SK-N-SH (cell line): Measurements from ENCODE around the gene NECTIN1. TPM values are rescaled to one million over a fixed set of nuclear protein-coding genes. Genes with fewer than 3 reads are reported as not detected.

Experiments used
- CTCF ChIA-PET: fragments of 300-600, 350-600 bp; formaldehyde crosslinking; extraction: SDS; loops from one replicate; lab custom pipeline; 2021; lab: Yijun Ruan, JAX
- POLR2A ChIA-PET: fragments of 350-600 bp; sonication (Branson Sonifier 250); formaldehyde crosslinking; extraction: SDS; loops from one replicate; lab custom pipeline; 2020; ENCODE audit warnings: antibody characterized with exemption, inconsistent platforms; lab: Yijun Ruan, JAX
- DNase-seq: peaks from one replicate; pipeline ENCODE4 v3.0.0; 2012
- H2AFZ ChIP-seq: fragments of 200-600 bp; sonication (generic); 2 replicates; pipeline ENCODE4 v1.8.1; 2016; ENCODE audit warnings: antibody characterized with exemption, mild to moderate bottlenecking, low read depth
- H3F3A ChIP-seq: fragments of 200-600 bp; sonication (generic); replicated peaks from 2 replicates; pipeline ENCODE3; 2016; ENCODE audit warnings: antibody characterized with exemption, mild to moderate bottlenecking; ENCODE audit not compliant: insufficient read depth
- H3K27ac ChIP-seq, 2 experiments: fragments of 200-500 bp in 1 of 2; fragments of 200-600 bp in 1 of 2; sonication (Bioruptor generic) in 1 of 2; sonication (generic), shearing (Covaris generic) in 1 of 2; 2 replicates each; pipeline versions ENCODE4 v1.5.1 to v1.6.1; 2014 to 2016; ENCODE audit warnings: low read depth in 2 of 2, inconsistent platforms in 1 of 2, low read length in 1 of 2, mild to moderate bottlenecking in 1 of 2, mixed read lengths in 1 of 2
- H3K27me3 ChIP-seq: fragments of 200-600 bp; sonication (generic), shearing (Covaris generic); 2 replicates; pipeline ENCODE4 v1.6.1; 2016; ENCODE audit warnings: mixed run types; ENCODE audit not compliant: insufficient read depth
- H3K36me3 ChIP-seq, 2 experiments: fragments of 200-500 bp in 1 of 2; fragments of 200-600 bp in 1 of 2; sonication (Bioruptor generic) in 1 of 2; sonication (generic) in 1 of 2; replicated peaks in 1 of 2; 2 replicates each; pipeline versions ENCODE3 to v1.5.1; 2014 to 2016; ENCODE audit warnings: low read length in 1 of 2, mild to moderate bottlenecking in 1 of 2; ENCODE audit not compliant: insufficient read depth in 2 of 2, control insufficient read depth in 1 of 2
- H3K4me1 ChIP-seq, 2 experiments: fragments of 200-500 bp in 1 of 2; fragments of 200-600 bp in 1 of 2; sonication (Bioruptor generic) in 1 of 2; sonication (generic), shearing (Covaris generic) in 1 of 2; 2 replicates each; pipeline versions ENCODE4 v1.5.1 to v1.6.1; 2014 to 2016; ENCODE audit warnings: low read depth in 1 of 2, low read length in 1 of 2, mixed run types in 1 of 2; ENCODE audit not compliant: insufficient read depth in 2 of 2, control insufficient read depth in 1 of 2
- H3K4me2 ChIP-seq: fragments of 200-600 bp; sonication (generic), shearing (Covaris generic); 2 replicates; pipeline ENCODE4 v1.6.1; 2017; ENCODE audit warnings: mixed run types
- H3K4me3 ChIP-seq, 2 experiments: fragments of 200-500 bp in 1 of 2; fragments of 200-600 bp in 1 of 2; sonication (Bioruptor generic) in 1 of 2; sonication (generic), shearing (Covaris generic) in 1 of 2; 2 replicates each; pipeline versions ENCODE4 v1.5.1 to v1.8.1; 2014 to 2016; ENCODE audit warnings: low read depth in 2 of 2, inconsistent platforms in 1 of 2, low read length in 1 of 2, mild to moderate bottlenecking in 1 of 2, mixed read lengths in 1 of 2, moderate library complexity in 1 of 2
- H3K79me2 ChIP-seq: fragments of 200-600 bp; sonication (generic); 2 replicates; pipeline ENCODE4 v1.8.1; 2017; ENCODE audit warnings: mild to moderate bottlenecking; ENCODE audit not compliant: insufficient read depth
- H3K9ac ChIP-seq: fragments of 200-600 bp; sonication (generic); 2 replicates; pipeline ENCODE4 v1.6.1; 2017; ENCODE audit warnings: mixed run types
- H3K9me2 ChIP-seq: fragments of 200-600 bp; sonication (generic); 2 replicates; pipeline ENCODE4 v1.6.1; 2017; ENCODE audit warnings: mixed run types
- H3K9me3 ChIP-seq: fragments of 200-600 bp; sonication (generic); 2 replicates; pipeline ENCODE4 v1.6.1; 2017; ENCODE audit warnings: mixed run types, mild to moderate bottlenecking, moderate library complexity
- H4K20me1 ChIP-seq: fragments of 200-600 bp; sonication (generic); 2 replicates; pipeline ENCODE4 v1.6.1; 2017; ENCODE audit warnings: mild to moderate bottlenecking, mixed run types; ENCODE audit not compliant: insufficient read depth
- ELF1 ChIP-seq: IDR thresholded peaks from 2 replicates; pipeline ENCODE4 v1.4.0; 2012
- EP300 ChIP-seq, 2 experiments: IDR thresholded peaks; 2 replicates each; pipeline versions ENCODE4 v1.4.0 to v1.6.1; 2012; ENCODE audit warnings: borderline replicate concordance in 1 of 2, low read depth in 1 of 2, low read length in 1 of 2
- FOSL2 ChIP-seq: IDR thresholded peaks from 2 replicates; pipeline ENCODE4 v1.4.0; 2012; ENCODE audit warnings: low read depth, mild to moderate bottlenecking, moderate library complexity, borderline replicate concordance
- FOXJ3 ChIP-seq: sonication (generic); formaldehyde crosslinking; IDR thresholded peaks from 2 replicates; pipeline ENCODE4 v1.5.1; 2020; ENCODE audit warnings: mild to moderate bottlenecking, missing genetic modification reagents
- GABPA ChIP-seq: IDR thresholded peaks from 2 replicates; pipeline ENCODE4 v1.4.0; 2012; ENCODE audit warnings: low read depth, mild to moderate bottlenecking
- GATA2 ChIP-seq: sonication (generic); formaldehyde crosslinking; IDR thresholded peaks from 2 replicates; pipeline ENCODE4 v1.5.0; 2020; ENCODE audit warnings: mild to moderate bottlenecking, missing genetic modification reagents
- JUND ChIP-seq: IDR thresholded peaks from 2 replicates; pipeline ENCODE4 v1.4.0; 2012
- NFIC ChIP-seq: IDR thresholded peaks from 2 replicates; pipeline ENCODE4 v1.4.0; 2012; ENCODE audit warnings: borderline replicate concordance
- NRF1 ChIP-seq: IDR thresholded peaks from 2 replicates; pipeline ENCODE4 v1.6.1; 2012; ENCODE audit warnings: low read depth, mild to moderate bottlenecking, low read length
- RAD21 ChIP-seq: IDR thresholded peaks from 2 replicates; pipeline ENCODE4 v1.6.1; 2012; ENCODE audit warnings: mild to moderate bottlenecking, low read length
- RFX5 ChIP-seq: IDR thresholded peaks from 2 replicates; pipeline ENCODE4 v1.6.1; 2012; ENCODE audit warnings: mild to moderate bottlenecking, improper control_type of control experiment, low read length
- TCF12 ChIP-seq: IDR thresholded peaks from 2 replicates; pipeline ENCODE4 v1.4.0; 2012
- YY1 ChIP-seq: IDR thresholded peaks from 2 replicates; pipeline ENCODE4 v1.4.0; 2012; ENCODE audit warnings: low read depth, mild to moderate bottlenecking
- WGBS: methylation state at CpG from one replicate; pipeline ENCODE4 v1.1.6; 2017; ENCODE audit warnings: low lambda C conversion rate; 5-methylcytosine and 5-hydroxymethylcytosine counted together
- polyA plus RNA-seq, 3 experiments: library from polyadenylated mRNA; depleted of rRNA; stranded (reverse); fragments of >200 nt; gene quantifications; 2 replicates each; pipeline ENCODE4 v1.2.3, GENCODE V29; 2012
- TF ChIP-seq, protein P1 (sequence below): IDR thresholded peaks from 2 replicates; pipeline ENCODE4 v1.6.1; 2012; ENCODE audit warnings: mild to moderate bottlenecking, low read depth, low read length, moderate library complexity
- TF ChIP-seq, protein P2 (sequence below): IDR thresholded peaks from 2 replicates; pipeline ENCODE4 v1.4.0; 2012; ENCODE audit warnings: low read depth, borderline replicate concordance
- TF ChIP-seq, protein P3 (sequence below): IDR thresholded peaks from 2 replicates; pipeline ENCODE4 v1.4.0; 2012; ENCODE audit warnings: low read depth, borderline replicate concordance
- TF ChIP-seq, protein P4 (sequence below): fragments of 150-350 bp; IDR thresholded peaks from 2 replicates; pipeline ENCODE4 v1.6.1; 2016; ENCODE audit warnings: mild to moderate bottlenecking, low read depth, low read length

Gene NECTIN1
- polyA plus RNA-seq, 1 of the 3 experiments (the other 2 are of a cell fraction) = 9.1 TPM

DNA sequence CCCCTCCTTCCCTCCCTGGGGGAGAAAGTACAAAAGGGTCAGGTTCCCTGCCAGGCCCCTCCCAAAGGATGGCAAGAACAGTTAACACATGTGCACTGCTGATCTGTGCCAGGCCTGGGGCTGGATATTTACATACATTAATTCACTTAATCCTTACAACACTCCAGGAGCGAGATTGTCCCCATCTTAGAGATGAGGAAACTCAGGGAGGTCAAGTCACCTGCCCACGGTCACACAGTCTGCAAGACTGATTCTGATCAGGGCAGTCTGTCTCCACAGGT is 36.5 kb downstream of the NECTIN1 start:
- H3K4me1 ChIP-seq = peaks cover 0 to 99% of the 10 kb centered on the region in 2 experiments; a peak in 1 of 4 replicates
- H3K4me2 ChIP-seq = no peak overlapping the region
- TF ChIP-seq FOSL2 (no peak), NFIC (no peak), FOXJ3 (CRISPR knock-in tag) (no peak), RFX5 (no peak), NRF1 (no peak)
- TF ChIP-seq, protein P1, sequence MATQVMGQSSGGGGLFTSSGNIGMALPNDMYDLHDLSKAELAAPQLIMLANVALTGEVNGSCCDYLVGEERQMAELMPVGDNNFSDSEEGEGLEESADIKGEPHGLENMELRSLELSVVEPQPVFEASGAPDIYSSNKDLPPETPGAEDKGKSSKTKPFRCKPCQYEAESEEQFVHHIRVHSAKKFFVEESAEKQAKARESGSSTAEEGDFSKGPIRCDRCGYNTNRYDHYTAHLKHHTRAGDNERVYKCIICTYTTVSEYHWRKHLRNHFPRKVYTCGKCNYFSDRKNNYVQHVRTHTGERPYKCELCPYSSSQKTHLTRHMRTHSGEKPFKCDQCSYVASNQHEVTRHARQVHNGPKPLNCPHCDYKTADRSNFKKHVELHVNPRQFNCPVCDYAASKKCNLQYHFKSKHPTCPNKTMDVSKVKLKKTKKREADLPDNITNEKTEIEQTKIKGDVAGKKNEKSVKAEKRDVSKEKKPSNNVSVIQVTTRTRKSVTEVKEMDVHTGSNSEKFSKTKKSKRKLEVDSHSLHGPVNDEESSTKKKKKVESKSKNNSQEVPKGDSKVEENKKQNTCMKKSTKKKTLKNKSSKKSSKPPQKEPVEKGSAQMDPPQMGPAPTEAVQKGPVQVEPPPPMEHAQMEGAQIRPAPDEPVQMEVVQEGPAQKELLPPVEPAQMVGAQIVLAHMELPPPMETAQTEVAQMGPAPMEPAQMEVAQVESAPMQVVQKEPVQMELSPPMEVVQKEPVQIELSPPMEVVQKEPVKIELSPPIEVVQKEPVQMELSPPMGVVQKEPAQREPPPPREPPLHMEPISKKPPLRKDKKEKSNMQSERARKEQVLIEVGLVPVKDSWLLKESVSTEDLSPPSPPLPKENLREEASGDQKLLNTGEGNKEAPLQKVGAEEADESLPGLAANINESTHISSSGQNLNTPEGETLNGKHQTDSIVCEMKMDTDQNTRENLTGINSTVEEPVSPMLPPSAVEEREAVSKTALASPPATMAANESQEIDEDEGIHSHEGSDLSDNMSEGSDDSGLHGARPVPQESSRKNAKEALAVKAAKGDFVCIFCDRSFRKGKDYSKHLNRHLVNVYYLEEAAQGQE = no peak
- no peaks in the 10 kb centered on the region for H3F3A ChIP-seq
- H3K27me3 ChIP-seq = no peaks in the 10 kb centered on the region
- ChIA-PET POLR2A (interaction anchor here (1.2 kb wide), 1 partner anchor 9 kb away, joined by 3 read pairs; no protein-coding TSS in a partner anchor), CTCF (interaction anchor here (1.0 to 2.7 kb wide), 4 partner anchors 21 to 318 kb away, joined by 3 to 8 read pairs (median 5); partner anchors contain the start of gene NECTIN1)
- H3K9me3 ChIP-seq = no peaks in the 10 kb centered on the region
- WGBS = 90% methylated on average over 2 of the region's 2 CpGs
- no peak overlapping the region for H2AFZ ChIP-seq
- peak overlapping the region in 1 of 2 experiments; percentile 50; a peak in 1 of 4 replicates for H3K27ac ChIP-seq
- H3K36me3 ChIP-seq = no peaks in the 10 kb centered on the region
- H4K20me1 ChIP-seq = no peaks in the 10 kb centered on the region
- H3K9ac ChIP-seq = no peak overlapping the region
- no peak overlapping the region for H3K4me3 ChIP-seq
- DNase-seq = no peak
- H3K9me2 ChIP-seq = no peaks in the 10 kb centered on the region
- H3K79me2 ChIP-seq = no peaks in the 10 kb centered on the region

DNA sequence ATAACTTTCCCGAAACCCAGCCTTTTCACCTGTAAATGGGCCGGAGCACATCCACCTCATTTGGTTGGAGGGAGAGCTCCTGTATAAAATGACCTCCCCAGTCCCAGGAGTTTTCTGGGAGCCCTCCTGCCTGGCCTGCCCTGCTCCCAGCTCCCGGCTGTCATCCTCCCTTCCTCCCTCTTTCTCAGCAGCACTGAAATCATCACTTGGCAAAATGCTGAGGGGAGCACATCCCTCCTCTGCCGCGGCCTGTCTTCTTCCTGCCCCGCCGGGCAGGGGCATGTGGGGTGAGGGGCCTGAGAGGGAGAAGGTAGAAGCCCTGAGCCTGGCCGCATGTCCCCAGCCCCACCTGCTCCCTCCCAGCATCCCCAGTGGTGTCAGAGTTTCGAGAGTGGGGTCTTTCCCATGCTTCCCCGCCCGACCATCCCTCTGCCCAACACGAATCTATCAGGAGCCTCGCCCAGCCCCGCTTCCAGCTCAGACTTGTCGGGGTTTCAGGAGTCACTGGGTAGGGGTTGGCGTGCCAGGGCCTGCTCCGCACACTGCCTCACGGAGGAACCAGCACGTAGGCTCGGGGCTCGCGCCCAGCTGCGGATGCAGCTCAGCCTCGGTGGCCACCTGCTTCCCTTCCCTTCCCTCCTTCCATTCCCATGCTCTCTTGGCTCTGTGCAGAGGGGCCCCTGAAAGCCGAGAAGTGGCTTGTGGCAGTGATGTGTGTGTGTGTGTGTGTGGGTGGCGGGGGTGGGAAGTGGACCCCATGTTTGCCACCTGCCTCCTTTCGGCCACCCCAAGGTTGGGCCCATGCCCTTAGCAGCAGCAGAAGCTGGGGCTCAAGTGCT is 37.1 kb downstream of the NECTIN1 start:
- no peak for DNase-seq

More for the DNA sequence above, 37.1 kb downstream of the NECTIN1 start:
- H3K4me3 ChIP-seq = no peak overlapping the region
- H3K4me1 ChIP-seq = peaks cover 0 to 99% of the 10 kb centered on the region in 2 experiments; a peak in 1 of 4 replicates
- no peaks in the 10 kb centered on the region for H3K9me2 ChIP-seq
- no peak overlapping the region for H3K4me2 ChIP-seq
- no peaks in the 10 kb centered on the region for H3F3A ChIP-seq
- no peak overlapping the region for H2AFZ ChIP-seq
- H4K20me1 ChIP-seq = no peaks in the 10 kb centered on the region
- ChIA-PET POLR2A (interaction anchor here (1.0 to 1.2 kb wide), 2 partner anchors 9 to 37 kb away, joined by 3 read pairs; partner anchors contain the start of gene NECTIN1), CTCF (interaction anchor here (1.3 to 2.7 kb wide), 5 partner anchors 9 to 37 kb away, joined by 4 to 15 read pairs (median 8); partner anchors contain the start of gene NECTIN1)
- H3K36me3 ChIP-seq = no peaks in the 10 kb centered on the region
- no peaks in the 10 kb centered on the region for H3K79me2 ChIP-seq
- peak overlapping the region in 1 of 2 experiments; percentile 50; a peak in 1 of 4 replicates for H3K27ac ChIP-seq
- no peak overlapping the region for H3K9ac ChIP-seq
- TF ChIP-seq NRF1 = no peak
- TF ChIP-seq TCF12 = no peak
- no peak for TF ChIP-seq RAD21
- TF ChIP-seq GABPA = no peak
- TF ChIP-seq, protein P2, sequence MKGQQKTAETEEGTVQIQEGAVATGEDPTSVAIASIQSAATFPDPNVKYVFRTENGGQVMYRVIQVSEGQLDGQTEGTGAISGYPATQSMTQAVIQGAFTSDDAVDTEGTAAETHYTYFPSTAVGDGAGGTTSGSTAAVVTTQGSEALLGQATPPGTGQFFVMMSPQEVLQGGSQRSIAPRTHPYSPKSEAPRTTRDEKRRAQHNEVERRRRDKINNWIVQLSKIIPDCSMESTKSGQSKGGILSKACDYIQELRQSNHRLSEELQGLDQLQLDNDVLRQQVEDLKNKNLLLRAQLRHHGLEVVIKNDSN = no peak
- TF ChIP-seq, protein P3, sequence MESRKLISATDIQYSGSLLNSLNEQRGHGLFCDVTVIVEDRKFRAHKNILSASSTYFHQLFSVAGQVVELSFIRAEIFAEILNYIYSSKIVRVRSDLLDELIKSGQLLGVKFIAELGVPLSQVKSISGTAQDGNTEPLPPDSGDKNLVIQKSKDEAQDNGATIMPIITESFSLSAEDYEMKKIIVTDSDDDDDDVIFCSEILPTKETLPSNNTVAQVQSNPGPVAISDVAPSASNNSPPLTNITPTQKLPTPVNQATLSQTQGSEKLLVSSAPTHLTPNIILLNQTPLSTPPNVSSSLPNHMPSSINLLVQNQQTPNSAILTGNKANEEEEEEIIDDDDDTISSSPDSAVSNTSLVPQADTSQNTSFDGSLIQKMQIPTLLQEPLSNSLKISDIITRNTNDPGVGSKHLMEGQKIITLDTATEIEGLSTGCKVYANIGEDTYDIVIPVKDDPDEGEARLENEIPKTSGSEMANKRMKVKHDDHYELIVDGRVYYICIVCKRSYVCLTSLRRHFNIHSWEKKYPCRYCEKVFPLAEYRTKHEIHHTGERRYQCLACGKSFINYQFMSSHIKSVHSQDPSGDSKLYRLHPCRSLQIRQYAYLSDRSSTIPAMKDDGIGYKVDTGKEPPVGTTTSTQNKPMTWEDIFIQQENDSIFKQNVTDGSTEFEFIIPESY = no peak
- no peak for TF ChIP-seq JUND
- TF ChIP-seq YY1 = no peak
- TF ChIP-seq EP300 (IDR thresholded peaks at IDR 0.05; ENCODE audit: borderline replicate concordance in 1 of 2, low read depth in 1 of 2, low read length in 1 of 2) = no peak
- no peak for TF ChIP-seq ELF1
- TF ChIP-seq, protein P4, sequence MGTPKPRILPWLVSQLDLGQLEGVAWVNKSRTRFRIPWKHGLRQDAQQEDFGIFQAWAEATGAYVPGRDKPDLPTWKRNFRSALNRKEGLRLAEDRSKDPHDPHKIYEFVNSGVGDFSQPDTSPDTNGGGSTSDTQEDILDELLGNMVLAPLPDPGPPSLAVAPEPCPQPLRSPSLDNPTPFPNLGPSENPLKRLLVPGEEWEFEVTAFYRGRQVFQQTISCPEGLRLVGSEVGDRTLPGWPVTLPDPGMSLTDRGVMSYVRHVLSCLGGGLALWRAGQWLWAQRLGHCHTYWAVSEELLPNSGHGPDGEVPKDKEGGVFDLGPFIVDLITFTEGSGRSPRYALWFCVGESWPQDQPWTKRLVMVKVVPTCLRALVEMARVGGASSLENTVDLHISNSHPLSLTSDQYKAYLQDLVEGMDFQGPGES = no peak
- no peak for TF ChIP-seq GATA2 (CRISPR knock-in tag)
- TF ChIP-seq FOSL2 = no peak
- H3K27me3 ChIP-seq = no peaks in the 10 kb centered on the region
- no peaks in the 10 kb centered on the region for H3K9me3 ChIP-seq
- 93% methylated on average over 13 of the region's 27 CpGs for WGBS
